Measurements from ENCODE around the gene PSIP1. TPM values are rescaled to one million over a fixed set of nuclear protein-coding genes. Genes with fewer than 3 reads are reported as not detected.

Gene PSIP1
- polyA plus RNA-seq (3.5 to 14.7 TPM (median 7.8 TPM) in 3 replicates), polyA minus RNA-seq (0.89 to 4.2 TPM (median 2.3 TPM) in 3 replicates)
- polyA plus RNA-seq (2011; ENCODE audit: low read depth) = 4.7 TPM
- 3.1 and 4.3 TPM in 2 replicates for polyA plus RNA-seq (2011; cell fraction: cytosol; rRNA removed)
- 3.0 and 3.7 TPM in 2 replicates for polyA plus RNA-seq (2011; cell fraction: nucleus; rRNA removed)
- polyA plus RNA-seq (2012; ENCODE audit: low replicate concordance) = 4.2 and 15.8 TPM in 2 replicates
- polyA minus RNA-seq (2011; cell fraction: cytosol; rRNA and poly(A)+ RNA removed) = 1.3 TPM
- 1.7 and 2.4 TPM in 2 replicates for polyA minus RNA-seq (2011; cell fraction: nucleus; rRNA and poly(A)+ RNA removed)

DNA sequence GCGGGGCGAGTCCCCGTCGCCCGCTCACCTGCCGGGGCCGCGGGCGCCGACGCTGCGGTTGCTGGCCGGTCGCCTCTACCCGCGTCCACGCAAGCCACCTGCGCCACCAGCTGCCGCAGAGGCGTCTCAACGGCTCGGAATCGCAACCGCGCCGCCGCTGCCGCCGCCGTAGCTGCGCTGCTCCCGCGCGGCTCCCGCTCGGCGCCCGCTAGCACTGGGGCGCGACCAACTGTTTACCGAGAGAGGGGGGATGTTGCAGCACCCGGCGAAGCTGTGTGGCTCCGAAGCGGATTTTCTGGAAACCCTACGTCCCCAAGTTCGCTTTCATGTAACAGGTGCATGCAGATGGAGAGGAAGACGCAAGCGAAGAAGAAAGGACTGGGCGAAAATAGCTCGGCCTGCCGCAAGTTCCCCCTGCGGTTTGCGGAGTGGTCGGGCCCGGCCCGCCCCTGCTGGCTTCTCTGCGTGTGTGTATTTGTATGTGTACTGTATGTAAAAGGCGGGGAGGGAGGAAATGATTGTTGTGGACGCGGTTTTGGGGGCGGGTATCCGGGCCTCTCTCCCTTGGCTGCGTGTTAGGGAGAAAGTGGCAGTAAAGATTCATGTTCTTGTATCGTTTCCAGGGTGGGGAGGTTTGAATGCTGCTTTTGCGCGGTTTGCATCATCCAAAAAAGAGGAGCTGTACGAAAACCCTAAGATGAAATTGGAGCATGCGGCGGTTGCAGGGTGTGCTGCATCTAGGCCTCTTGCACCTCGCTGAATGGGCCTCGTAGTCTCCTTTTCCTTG, at the start of gene PSIP1:
Gene PSIP1 (minus strand): TSS at position 182 of the 787 bp plus-strand sequence. CDS start 782 bp downstream, outside the sequence.
- Histone ChIP-seq H3K4me3 (ENCODE audit: control insufficient read depth in 2 of 3, extremely low read depth in 1 of 3, insufficient read depth in 2 of 3, low read depth in 1 of 3, low read length in 3 of 3) (peak within 1 kb of the TSS; percentile 75 to 86 (median 86)), H3K4me2 (ENCODE audit: control insufficient read depth, extremely low read depth, insufficient read depth, low read depth, low read length) (peak within 1 kb of the TSS; percentile 92), H3K36me3 (ENCODE audit: control insufficient read depth in 2 of 2, extremely low read depth in 1 of 2, insufficient read depth in 2 of 2, low read length in 2 of 2) (no peaks in the 10 kb centered on the region), H3K4me1 (ENCODE audit: control insufficient read depth, extremely low read depth, insufficient read depth, low read length) (peaks cover 10% of the 10 kb centered on the region), H3K27ac (ENCODE audit: control insufficient read depth, insufficient read depth, low read length) (peak within 1 kb of the TSS; percentile 93), H3K9me1 (ENCODE audit: control insufficient read depth, extremely low read depth, insufficient read depth, low read length) (no peaks in the 10 kb centered on the region), H3K79me2 (ENCODE audit: control insufficient read depth, insufficient read depth, low read length) (peaks cover 3% of the 10 kb centered on the region), H3K27me3 (ENCODE audit: control insufficient read depth, extremely low read depth, insufficient read depth, low read length) (no peaks in the 10 kb centered on the region), H3K9ac (ENCODE audit: control insufficient read depth, extremely low read depth, insufficient read depth, low read length) (peak within 1 kb of the TSS; percentile 90), H3K9me3 (ENCODE audit: control insufficient read depth, low read depth, low read length) (no peaks in the 10 kb centered on the region), H2AFZ (ENCODE audit: control insufficient read depth, low read length) (peak within 1 kb of the TSS; percentile 89), H4K20me1 (ENCODE audit: control insufficient read depth, extremely low read depth, insufficient read depth, low read length) (no peaks in the 10 kb centered on the region)
- FAIRE-seq (no peak), DNase-seq (ENCODE audit: low read depth, low spot score) (no peak)
- TF ChIP-seq, protein P1, sequence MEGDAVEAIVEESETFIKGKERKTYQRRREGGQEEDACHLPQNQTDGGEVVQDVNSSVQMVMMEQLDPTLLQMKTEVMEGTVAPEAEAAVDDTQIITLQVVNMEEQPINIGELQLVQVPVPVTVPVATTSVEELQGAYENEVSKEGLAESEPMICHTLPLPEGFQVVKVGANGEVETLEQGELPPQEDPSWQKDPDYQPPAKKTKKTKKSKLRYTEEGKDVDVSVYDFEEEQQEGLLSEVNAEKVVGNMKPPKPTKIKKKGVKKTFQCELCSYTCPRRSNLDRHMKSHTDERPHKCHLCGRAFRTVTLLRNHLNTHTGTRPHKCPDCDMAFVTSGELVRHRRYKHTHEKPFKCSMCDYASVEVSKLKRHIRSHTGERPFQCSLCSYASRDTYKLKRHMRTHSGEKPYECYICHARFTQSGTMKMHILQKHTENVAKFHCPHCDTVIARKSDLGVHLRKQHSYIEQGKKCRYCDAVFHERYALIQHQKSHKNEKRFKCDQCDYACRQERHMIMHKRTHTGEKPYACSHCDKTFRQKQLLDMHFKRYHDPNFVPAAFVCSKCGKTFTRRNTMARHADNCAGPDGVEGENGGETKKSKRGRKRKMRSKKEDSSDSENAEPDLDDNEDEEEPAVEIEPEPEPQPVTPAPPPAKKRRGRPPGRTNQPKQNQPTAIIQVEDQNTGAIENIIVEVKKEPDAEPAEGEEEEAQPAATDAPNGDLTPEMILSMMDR (optimal IDR thresholded peaks at IDR 0.05 in 1 of 3, IDR thresholded peaks at IDR 0.05 in 1 of 3, conservative IDR thresholded peaks at IDR 0.05 in 1 of 3; ENCODE audit: extremely low read depth in 1 of 3, insufficient read depth in 2 of 3, low read length in 3 of 3) = no peak
- no peak for TF ChIP-seq EZH2 (IDR thresholded peaks at IDR 0.05; ENCODE audit: low read length)
- dilution Hi-C loops (cut with MboI; ENCODE audit: extremely low pct_ligation_motif_present, low sequenced_read_pairs) = no loop called here

DNA sequence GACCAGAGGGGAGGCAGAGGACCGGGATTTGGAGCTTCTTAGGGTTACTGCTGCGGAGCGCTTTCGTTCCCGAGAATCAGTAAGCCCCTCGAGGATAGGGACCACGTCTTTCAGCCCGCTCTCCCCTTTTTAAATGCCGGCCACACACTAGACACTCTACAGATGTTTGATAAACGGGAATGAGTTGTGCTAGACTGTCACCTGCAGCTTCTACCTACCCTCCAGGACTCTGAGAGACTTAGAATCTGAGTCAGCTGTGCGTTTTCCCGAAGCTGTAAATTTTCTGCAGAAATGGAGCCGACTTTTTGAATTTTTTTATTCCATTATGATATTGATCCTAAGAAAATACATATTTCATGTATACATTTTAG, 42.7 kb upstream of the PSIP1 start:
- Histone ChIP-seq H3K9ac (ENCODE audit: control insufficient read depth, extremely low read depth, insufficient read depth, low read length) (peak overlapping the region; percentile 85), H3K79me2 (ENCODE audit: control insufficient read depth, insufficient read depth, low read length) (no peaks in the 10 kb centered on the region), H3K27me3 (ENCODE audit: control insufficient read depth, extremely low read depth, insufficient read depth, low read length) (no peaks in the 10 kb centered on the region), H3K4me2 (ENCODE audit: control insufficient read depth, extremely low read depth, insufficient read depth, low read depth, low read length) (peak overlapping the region; percentile 88), H3K27ac (ENCODE audit: control insufficient read depth, insufficient read depth, low read length) (no peak overlapping the region), H4K20me1 (ENCODE audit: control insufficient read depth, extremely low read depth, insufficient read depth, low read length) (no peaks in the 10 kb centered on the region), H3K9me3 (ENCODE audit: control insufficient read depth, low read depth, low read length) (no peaks in the 10 kb centered on the region), H2AFZ (ENCODE audit: control insufficient read depth, low read length) (peak overlapping the region; percentile 98), H3K4me1 (ENCODE audit: control insufficient read depth, extremely low read depth, insufficient read depth, low read length) (peaks cover 12% of the 10 kb centered on the region), H3K36me3 (ENCODE audit: control insufficient read depth in 2 of 2, extremely low read depth in 1 of 2, insufficient read depth in 2 of 2, low read length in 2 of 2) (no peaks in the 10 kb centered on the region), H3K4me3 (ENCODE audit: control insufficient read depth in 2 of 3, extremely low read depth in 1 of 3, insufficient read depth in 2 of 3, low read depth in 1 of 3, low read length in 3 of 3) (peak overlapping the region; percentile 59 to 90 (median 76)), H3K9me1 (ENCODE audit: control insufficient read depth, extremely low read depth, insufficient read depth, low read length) (no peaks in the 10 kb centered on the region)
- no peak for FAIRE-seq
- DNase-seq (ENCODE audit: low read depth, low spot score) = no peak
- dilution Hi-C loops (cut with MboI; ENCODE audit: extremely low pct_ligation_motif_present, low sequenced_read_pairs) = no loop called here
- TF ChIP-seq, protein P1 (optimal IDR thresholded peaks at IDR 0.05 in 1 of 3, IDR thresholded peaks at IDR 0.05 in 1 of 3, conservative IDR thresholded peaks at IDR 0.05 in 1 of 3; ENCODE audit: extremely low read depth in 1 of 3, insufficient read depth in 2 of 3, low read length in 3 of 3) = no peak
- TF ChIP-seq EZH2 (IDR thresholded peaks at IDR 0.05; ENCODE audit: low read length) = no peak
